ENCODE data around the gene PTGS2.
A peak's percentile ranks its signal among the peaks of the same experiment; 100 is the strongest.
"Not testable (repeated sequence)": the region's sequence is repeated elsewhere in the genome, so short reads cannot be mapped to it uniquely, and the experiment has no call there.

Gene PTGS2

DNA sequence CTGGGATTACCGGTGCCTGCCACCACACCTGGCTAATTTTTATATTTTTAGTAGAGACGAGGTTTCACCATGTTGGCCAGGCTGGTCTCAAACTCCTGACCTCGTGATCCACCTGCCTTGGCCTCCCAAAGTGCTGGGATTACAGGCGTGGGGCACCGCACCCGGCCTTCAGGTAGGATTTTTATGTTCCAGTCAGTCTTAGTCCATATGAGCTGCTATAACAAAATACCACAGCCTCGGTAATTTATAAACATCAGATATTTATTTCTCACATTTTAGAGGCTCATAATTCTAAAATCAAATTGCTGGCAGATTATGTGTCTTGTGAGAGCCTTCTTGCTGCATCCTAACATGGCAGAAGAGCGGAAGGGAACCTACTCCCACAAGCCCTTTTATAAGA lies 16.0 kb downstream of the PTGS2 start:
- H3K9me3 ChIP-seq (ENCODE audit: control insufficient read depth, low read length); H3K4me1 ChIP-seq (ENCODE audit: control insufficient read depth, insufficient read depth, low read length); H3K9ac ChIP-seq (ENCODE audit: low read length); H3K27me3 ChIP-seq (replicated peaks; ENCODE audit: control insufficient read depth, insufficient read depth, low read length); H3K36me3 ChIP-seq (ENCODE audit: control insufficient read depth, insufficient read depth, low read length, severe bottlenecking); DNase-seq (ENCODE audit: low read depth); H3K4me3 ChIP-seq (ENCODE audit: low read length): not testable (repeated sequence)

DNA sequence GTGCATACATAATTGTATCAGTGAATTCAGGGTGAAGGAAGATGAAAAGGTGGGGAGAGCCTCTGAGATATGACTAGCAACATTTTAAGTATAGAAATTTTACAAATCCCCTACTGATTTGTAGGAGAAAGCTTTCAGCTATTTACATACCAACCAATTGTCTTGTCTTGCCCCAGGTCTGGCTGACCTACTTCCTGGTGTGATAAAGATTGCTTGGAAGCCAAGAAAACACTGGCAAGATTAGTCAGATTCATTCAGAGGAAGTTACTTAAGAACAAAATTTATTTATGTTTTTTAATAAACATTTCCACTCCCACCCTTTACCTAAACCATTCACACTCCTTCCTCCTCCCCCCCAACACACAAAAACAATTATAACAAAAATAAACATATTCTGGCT lies 17.5 kb downstream of the PTGS2 start:
- no peaks in the 10 kb centered on the region for H3K27me3 ChIP-seq (replicated peaks; ENCODE audit: control insufficient read depth, insufficient read depth, low read length)
- H3K4me1 ChIP-seq (ENCODE audit: control insufficient read depth, insufficient read depth, low read length) = no peaks in the 10 kb centered on the region
- H3K36me3 ChIP-seq (ENCODE audit: control insufficient read depth, insufficient read depth, low read length, severe bottlenecking) = no peaks in the 10 kb centered on the region
- DNase-seq (ENCODE audit: low read depth) = peak; percentile 34
- H3K4me3 ChIP-seq (ENCODE audit: low read length) = no peak overlapping the region
- H3K9me3 ChIP-seq (ENCODE audit: control insufficient read depth, low read length) = no peaks in the 10 kb centered on the region
- H3K9ac ChIP-seq (ENCODE audit: low read length) = no peak overlapping the region

- DNase-seq (ENCODE audit: low read depth) = no peak
- no peaks in the 10 kb centered on the region for H3K4me1 ChIP-seq (ENCODE audit: control insufficient read depth, insufficient read depth, low read length)
- no peak overlapping the region for H3K4me3 ChIP-seq (ENCODE audit: low read length)
- H3K36me3 ChIP-seq (ENCODE audit: control insufficient read depth, insufficient read depth, low read length, severe bottlenecking) = no peaks in the 10 kb centered on the region
- H3K9me3 ChIP-seq (ENCODE audit: control insufficient read depth, low read length) = no peaks in the 10 kb centered on the region
- no peak overlapping the region for H3K9ac ChIP-seq (ENCODE audit: low read length)
- H3K27me3 ChIP-seq (replicated peaks; ENCODE audit: control insufficient read depth, insufficient read depth, low read length) = no peaks in the 10 kb centered on the region
Measured at GRCh38 chr1:186659890-186660341, 20.3 kb downstream of the PTGS2 start.

DNA sequence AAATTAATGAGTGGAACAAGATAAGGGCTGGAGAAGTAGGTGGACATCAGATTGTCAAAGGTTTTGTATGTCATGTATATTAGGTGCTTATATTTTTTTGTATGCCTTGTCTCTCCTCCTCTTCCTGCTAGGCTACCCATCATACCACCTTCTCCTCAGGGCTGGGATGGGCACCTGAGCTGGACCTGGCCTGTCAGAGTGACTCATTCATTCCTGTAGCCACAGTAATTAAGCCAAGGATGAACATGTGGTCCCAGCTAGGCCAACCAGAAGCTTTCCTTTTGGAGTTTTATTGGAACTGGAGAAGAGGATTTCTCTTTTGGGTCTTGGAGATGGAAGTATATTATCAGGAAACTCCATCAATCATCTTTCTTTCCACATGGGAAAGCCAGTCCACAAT lies 21.2 kb downstream of the PTGS2 start:
- Histone ChIP-seq H3K9me3 (ENCODE audit: control insufficient read depth, low read length) (no peaks in the 10 kb centered on the region), H3K27me3 (replicated peaks; ENCODE audit: control insufficient read depth, insufficient read depth, low read length) (no peaks in the 10 kb centered on the region), H3K4me1 (ENCODE audit: control insufficient read depth, insufficient read depth, low read length) (no peaks in the 10 kb centered on the region), H3K9ac (ENCODE audit: low read length) (no peak overlapping the region), H3K36me3 (ENCODE audit: control insufficient read depth, insufficient read depth, low read length, severe bottlenecking) (no peaks in the 10 kb centered on the region), H3K4me3 (ENCODE audit: low read length) (no peak overlapping the region)
- DNase-seq (ENCODE audit: low read depth) = no peak

DNA sequence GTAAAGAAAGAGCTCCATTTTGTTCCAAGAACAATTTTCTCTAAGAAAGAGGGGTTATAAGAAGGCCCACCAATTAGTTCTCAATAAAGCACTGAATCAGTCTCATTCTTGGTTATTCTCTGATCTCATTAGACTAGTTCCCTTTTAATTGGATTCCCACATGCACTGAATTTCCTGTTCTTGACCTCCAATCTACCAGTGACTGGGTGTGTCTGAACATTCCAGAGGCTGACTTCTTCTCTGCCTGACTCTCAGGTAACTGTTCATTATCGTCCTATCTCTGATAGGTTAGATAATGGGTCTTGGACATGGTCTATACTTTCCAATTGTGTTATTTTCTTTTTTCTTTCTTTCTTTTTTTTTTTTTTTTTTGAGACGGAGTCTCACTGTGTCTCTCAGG lies 22.7 kb downstream of the PTGS2 start:
- H3K4me3 ChIP-seq (ENCODE audit: low read length) = no peak overlapping the region
- no peaks in the 10 kb centered on the region for H3K9me3 ChIP-seq (ENCODE audit: control insufficient read depth, low read length)
- DNase-seq (ENCODE audit: low read depth) = no peak
- H3K9ac ChIP-seq (ENCODE audit: low read length) = no peak overlapping the region
- H3K4me1 ChIP-seq (ENCODE audit: control insufficient read depth, insufficient read depth, low read length) = no peaks in the 10 kb centered on the region
- no peaks in the 10 kb centered on the region for H3K27me3 ChIP-seq (replicated peaks; ENCODE audit: control insufficient read depth, insufficient read depth, low read length)
- no peaks in the 10 kb centered on the region for H3K36me3 ChIP-seq (ENCODE audit: control insufficient read depth, insufficient read depth, low read length, severe bottlenecking)

DNA sequence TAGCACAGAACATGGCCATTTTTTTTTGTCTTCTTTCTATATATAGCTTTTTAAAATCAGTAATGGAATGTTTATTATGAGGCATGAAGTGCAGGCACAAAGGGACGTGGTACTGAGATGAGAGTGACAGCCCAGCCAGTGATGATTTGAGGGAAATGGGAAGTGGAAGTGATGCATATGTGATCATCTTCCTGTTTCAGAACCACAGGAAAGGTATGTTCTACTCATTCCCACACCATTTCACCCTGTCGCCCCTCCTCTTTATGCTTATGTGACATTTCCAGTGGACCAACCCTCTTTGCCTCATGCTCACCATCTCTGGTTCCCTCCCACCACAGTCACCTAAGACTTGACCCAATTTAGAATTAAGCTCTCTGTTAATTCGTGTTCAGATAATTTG lies 24.3 kb downstream of the PTGS2 start:
- no peak for DNase-seq (ENCODE audit: low read depth)
- H3K9me3 ChIP-seq (ENCODE audit: control insufficient read depth, low read length) = no peaks in the 10 kb centered on the region
- no peaks in the 10 kb centered on the region for H3K27me3 ChIP-seq (replicated peaks; ENCODE audit: control insufficient read depth, insufficient read depth, low read length)
- H3K4me3 ChIP-seq (ENCODE audit: low read length) = no peak overlapping the region
- no peaks in the 10 kb centered on the region for H3K36me3 ChIP-seq (ENCODE audit: control insufficient read depth, insufficient read depth, low read length, severe bottlenecking)
- H3K9ac ChIP-seq (ENCODE audit: low read length) = no peak overlapping the region
- H3K4me1 ChIP-seq (ENCODE audit: control insufficient read depth, insufficient read depth, low read length) = no peaks in the 10 kb centered on the region

DNA sequence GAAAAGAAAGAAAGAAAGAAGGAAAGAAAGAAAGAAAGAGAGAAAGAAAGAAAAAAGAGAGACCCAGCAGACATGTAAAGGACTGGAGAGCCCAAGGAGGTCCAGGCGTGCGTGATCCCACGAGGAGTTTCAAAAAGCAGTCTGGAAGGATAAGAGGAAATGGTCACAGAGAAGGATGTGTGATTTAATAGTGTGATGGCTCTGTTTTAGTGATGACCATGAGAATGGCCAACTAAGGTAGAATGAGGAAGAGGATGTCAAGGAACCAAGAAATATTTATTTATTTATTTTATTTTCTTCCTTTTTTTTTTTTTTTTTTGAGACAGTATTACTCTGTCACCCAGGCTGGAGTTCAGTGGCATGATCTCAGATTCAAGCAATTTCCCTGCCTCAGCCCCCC lies 25.5 kb downstream of the PTGS2 start:
- Histone ChIP-seq H3K4me3 (ENCODE audit: low read length) (no peak overlapping the region), H3K9ac (ENCODE audit: low read length) (no peak overlapping the region), H3K27me3 (replicated peaks; ENCODE audit: control insufficient read depth, insufficient read depth, low read length) (no peaks in the 10 kb centered on the region), H3K4me1 (ENCODE audit: control insufficient read depth, insufficient read depth, low read length) (no peaks in the 10 kb centered on the region), H3K36me3 (ENCODE audit: control insufficient read depth, insufficient read depth, low read length, severe bottlenecking) (no peaks in the 10 kb centered on the region), H3K9me3 (ENCODE audit: control insufficient read depth, low read length) (no peaks in the 10 kb centered on the region)
- no peak for DNase-seq (ENCODE audit: low read depth)

DNA sequence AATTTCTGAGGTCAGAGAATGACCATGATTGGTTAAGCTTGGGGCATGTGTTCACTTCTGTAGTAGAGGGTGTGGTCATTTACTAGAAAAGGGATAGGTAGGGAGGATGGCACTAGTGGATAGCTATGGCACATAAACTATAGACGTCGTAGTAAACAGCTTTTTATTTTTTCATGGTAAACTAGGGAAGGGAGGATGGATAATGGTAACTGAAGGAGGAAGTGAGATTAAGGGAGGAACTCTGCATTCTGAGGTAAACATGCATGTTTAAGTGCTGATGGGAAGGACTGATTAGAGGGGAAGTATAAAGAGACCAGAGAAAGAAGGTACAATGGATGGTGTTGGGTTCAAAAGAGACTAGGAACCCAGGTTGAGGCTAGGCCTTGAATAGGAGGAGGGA lies 26.9 kb downstream of the PTGS2 start:
- Histone ChIP-seq H3K4me1 (ENCODE audit: control insufficient read depth, insufficient read depth, low read length) (no peaks in the 10 kb centered on the region), H3K36me3 (ENCODE audit: control insufficient read depth, insufficient read depth, low read length, severe bottlenecking) (no peaks in the 10 kb centered on the region), H3K9ac (ENCODE audit: low read length) (no peak overlapping the region), H3K9me3 (ENCODE audit: control insufficient read depth, low read length) (no peaks in the 10 kb centered on the region), H3K27me3 (replicated peaks; ENCODE audit: control insufficient read depth, insufficient read depth, low read length) (no peaks in the 10 kb centered on the region), H3K4me3 (ENCODE audit: low read length) (no peak overlapping the region)
- no peak for DNase-seq (ENCODE audit: low read depth)

DNA sequence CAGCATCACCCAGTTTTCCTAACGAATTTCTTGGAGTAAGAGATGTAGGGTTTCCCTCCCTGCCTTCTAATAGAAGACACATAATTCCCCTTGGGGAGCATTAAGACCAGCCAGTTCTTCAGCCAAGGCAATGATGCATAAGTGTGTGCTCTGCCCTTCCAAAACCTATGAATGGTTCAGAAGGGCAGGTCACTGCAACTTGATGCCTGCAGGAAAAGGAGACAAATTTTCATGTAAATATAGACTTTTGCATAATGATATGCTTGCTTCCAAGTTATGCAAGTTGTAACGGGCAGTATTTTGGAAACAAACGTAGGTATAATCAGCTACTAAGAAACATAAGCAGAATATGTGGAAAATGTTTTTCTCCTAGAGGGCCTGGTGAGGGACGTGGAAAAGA lies 31.6 kb downstream of the PTGS2 start:
- no peaks in the 10 kb centered on the region for H3K36me3 ChIP-seq (ENCODE audit: control insufficient read depth, insufficient read depth, low read length, severe bottlenecking)
- no peak overlapping the region for H3K4me3 ChIP-seq (ENCODE audit: low read length)

GRCh38 chr1:186647985-186648384 lies 32.2 kb downstream of the PTGS2 start:
- H3K4me1 ChIP-seq (ENCODE audit: control insufficient read depth, insufficient read depth, low read length); H3K9ac ChIP-seq (ENCODE audit: low read length); H3K9me3 ChIP-seq (ENCODE audit: control insufficient read depth, low read length); H3K36me3 ChIP-seq (ENCODE audit: control insufficient read depth, insufficient read depth, low read length, severe bottlenecking); H3K27me3 ChIP-seq (replicated peaks; ENCODE audit: control insufficient read depth, insufficient read depth, low read length); H3K4me3 ChIP-seq (ENCODE audit: low read length); DNase-seq (ENCODE audit: low read depth): not testable (repeated sequence)

More for the DNA sequence above, 31.6 kb downstream of the PTGS2 start:
- no peak for DNase-seq (ENCODE audit: low read depth)
- no peaks in the 10 kb centered on the region for H3K27me3 ChIP-seq (replicated peaks; ENCODE audit: control insufficient read depth, insufficient read depth, low read length)
- H3K4me1 ChIP-seq (ENCODE audit: control insufficient read depth, insufficient read depth, low read length) = peaks cover 3% of the 10 kb centered on the region
- H3K9ac ChIP-seq (ENCODE audit: low read length) = no peak overlapping the region
- H3K9me3 ChIP-seq (ENCODE audit: control insufficient read depth, low read length) = no peaks in the 10 kb centered on the region

GRCh38 chr1:186643614-186644013 lies 36.6 kb downstream of the PTGS2 start:
- peak; percentile 66 for DNase-seq (ENCODE audit: low read depth)
- no peak overlapping the region for H3K9ac ChIP-seq (ENCODE audit: low read length)
- H3K4me1 ChIP-seq (ENCODE audit: control insufficient read depth, insufficient read depth, low read length) = peaks cover 3% of the 10 kb centered on the region
- no peaks in the 10 kb centered on the region for H3K36me3 ChIP-seq (ENCODE audit: control insufficient read depth, insufficient read depth, low read length, severe bottlenecking)
- no peak overlapping the region for H3K4me3 ChIP-seq (ENCODE audit: low read length)
- H3K27me3 ChIP-seq (replicated peaks; ENCODE audit: control insufficient read depth, insufficient read depth, low read length) = no peaks in the 10 kb centered on the region
- no peaks in the 10 kb centered on the region for H3K9me3 ChIP-seq (ENCODE audit: control insufficient read depth, low read length)

DNA sequence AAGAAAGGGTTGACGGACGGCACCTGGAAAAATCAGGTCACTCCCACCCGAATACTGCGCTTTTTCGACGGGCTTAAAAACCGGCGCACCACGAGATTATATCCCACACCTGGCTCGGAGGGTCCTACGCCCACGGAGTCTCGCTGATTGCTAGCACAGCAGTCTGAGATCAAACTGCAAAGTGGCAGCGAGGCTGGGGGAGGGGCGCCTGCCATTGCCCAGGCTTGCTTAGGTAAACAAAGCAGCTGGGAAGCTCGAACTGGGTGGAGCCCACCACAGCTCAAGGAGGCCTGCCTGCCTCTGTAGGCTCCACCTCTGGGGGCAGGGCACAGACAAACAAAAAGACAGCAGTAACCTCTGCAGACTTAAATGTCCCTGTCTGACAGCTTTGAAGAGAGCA lies 42.7 kb downstream of the PTGS2 start:
- DNase-seq (ENCODE audit: low read depth); H3K36me3 ChIP-seq (ENCODE audit: control insufficient read depth, insufficient read depth, low read length, severe bottlenecking); H3K4me3 ChIP-seq (ENCODE audit: low read length); H3K9me3 ChIP-seq (ENCODE audit: control insufficient read depth, low read length); H3K27me3 ChIP-seq (replicated peaks; ENCODE audit: control insufficient read depth, insufficient read depth, low read length); H3K4me1 ChIP-seq (ENCODE audit: control insufficient read depth, insufficient read depth, low read length); H3K9ac ChIP-seq (ENCODE audit: low read length): not testable (repeated sequence)

All from adipocyte (in vitro differentiated cells).